Trophoblast cell (in vitro differentiated cells and primary cell): ENCODE data around the gene NQO2.
"Not testable (repeated sequence)": the region's sequence is repeated elsewhere in the genome, so short reads cannot be mapped to it uniquely, and the experiment has no call there.

Experiments used
- DNase-seq, 2 donors: peaks; one replicate each; pipeline ENCODE4 v3.0.0-alpha.2; 2016
- H2AFZ ChIP-seq: 2 replicates; pipeline ENCODE4 v1.6.1; 2013; ENCODE audit warnings: low read length, moderate library complexity, mild to moderate bottlenecking; ENCODE audit not compliant: insufficient read depth, poor library complexity
- H2AK5ac ChIP-seq: 2 replicates; pipeline ENCODE4 v1.6.1; 2013; ENCODE audit warnings: mild to moderate bottlenecking, low read length
- H2BK120ac ChIP-seq: 2 replicates; pipeline ENCODE4 v1.6.1; 2013; ENCODE audit warnings: low read length, mild to moderate bottlenecking, moderate library complexity; ENCODE audit not compliant: insufficient read depth, poor library complexity
- H2BK12ac ChIP-seq: 2 replicates; pipeline ENCODE4 v1.6.1; 2013; ENCODE audit warnings: mild to moderate bottlenecking, low read length, moderate library complexity
- H2BK5ac ChIP-seq: 2 replicates; pipeline ENCODE4 v1.6.1; 2013; ENCODE audit warnings: low read length, low read depth, moderate library complexity, mild to moderate bottlenecking; ENCODE audit not compliant: poor library complexity
- H3K14ac ChIP-seq: 2 replicates; pipeline ENCODE4 v1.6.1; 2013; ENCODE audit warnings: mild to moderate bottlenecking, low read length
- H3K18ac ChIP-seq: 2 replicates; pipeline ENCODE4 v1.6.1; 2013; ENCODE audit warnings: mild to moderate bottlenecking, low read length
- H3K23ac ChIP-seq: 2 replicates; pipeline ENCODE4 v1.6.1; 2013; ENCODE audit warnings: low read length
- H3K27ac ChIP-seq: 2 replicates; pipeline ENCODE4 v1.5.1; 2013; ENCODE audit warnings: low read depth, mild to moderate bottlenecking, inconsistent platforms, low read length, moderate library complexity
- H3K27me3 ChIP-seq: 2 replicates; pipeline ENCODE4 v1.6.1; 2013; ENCODE audit warnings: inconsistent platforms, mild to moderate bottlenecking, low read length, moderate library complexity; ENCODE audit not compliant: insufficient read depth
- H3K36me3 ChIP-seq, 2 experiments: 1 replicate in 1 of 2; 2 replicates in 1 of 2; pipeline ENCODE4 v1.6.1; 2013; ENCODE audit warnings: low read length in 2 of 2, mild to moderate bottlenecking in 2 of 2, moderate library complexity in 1 of 2; ENCODE audit not compliant: insufficient read depth in 2 of 2, control insufficient read depth in 1 of 2
- H3K4ac ChIP-seq: 2 replicates; pipeline ENCODE4 v1.6.1; 2013; ENCODE audit warnings: low read depth, mild to moderate bottlenecking, low read length, moderate library complexity
- H3K4me1 ChIP-seq, 2 experiments: 1 replicate in 1 of 2; 2 replicates in 1 of 2; pipeline ENCODE4 v1.6.1; 2013; ENCODE audit warnings: low read length in 2 of 2, mild to moderate bottlenecking in 2 of 2, moderate library complexity in 1 of 2; ENCODE audit not compliant: insufficient read depth in 2 of 2, control insufficient read depth in 1 of 2
- H3K4me2 ChIP-seq: 2 replicates; pipeline ENCODE4 v1.6.1; 2013; ENCODE audit warnings: inconsistent platforms, mild to moderate bottlenecking, low read length, moderate library complexity
- H3K4me3 ChIP-seq: 2 replicates; pipeline ENCODE4 v1.5.1; 2013; ENCODE audit warnings: mild to moderate bottlenecking, low read depth, low read length, inconsistent platforms
- H3K79me1 ChIP-seq: one replicate; pipeline ENCODE4 v1.6.1; 2013; ENCODE audit warnings: low read length
- H3K79me2 ChIP-seq: 2 replicates; pipeline ENCODE4 v1.6.1; 2013; ENCODE audit warnings: low read length, mild to moderate bottlenecking; ENCODE audit not compliant: control insufficient read depth, insufficient read depth, poor library complexity
- H3K9ac ChIP-seq: 2 replicates; pipeline ENCODE4 v1.6.1; 2013; ENCODE audit warnings: mild to moderate bottlenecking, low read length
- H3K9me3 ChIP-seq: 2 replicates; pipeline ENCODE4 v1.6.1; 2013; ENCODE audit warnings: low read depth, mild to moderate bottlenecking, control low read depth, inconsistent platforms, low read length; ENCODE audit not compliant: insufficient read depth
- H4K12ac ChIP-seq: 2 replicates; pipeline ENCODE4 v1.6.1; 2013; ENCODE audit warnings: low read depth, mild to moderate bottlenecking, low read length, moderate library complexity
- H4K8ac ChIP-seq: 2 replicates; pipeline ENCODE4 v1.6.1; 2013; ENCODE audit warnings: low read depth, mild to moderate bottlenecking, low read length, moderate library complexity
- H4K91ac ChIP-seq: one replicate; pipeline ENCODE4 v1.6.1; 2013; ENCODE audit warnings: low read depth, mild to moderate bottlenecking, low read length, moderate library complexity
- WGBS: extraction: QIAGEN DNeasy Blood & Tissue Kit; methylation state at CpG from one replicate; pipeline ENCODE4 v1.1.7; 2013; ENCODE audit warnings: missing lambda C conversion rate; ENCODE audit not compliant: insufficient read length, insufficient coverage; ENCODE audit errors: extremely low coverage; 5-methylcytosine and 5-hydroxymethylcytosine counted together

NQO2 gene

DNA sequence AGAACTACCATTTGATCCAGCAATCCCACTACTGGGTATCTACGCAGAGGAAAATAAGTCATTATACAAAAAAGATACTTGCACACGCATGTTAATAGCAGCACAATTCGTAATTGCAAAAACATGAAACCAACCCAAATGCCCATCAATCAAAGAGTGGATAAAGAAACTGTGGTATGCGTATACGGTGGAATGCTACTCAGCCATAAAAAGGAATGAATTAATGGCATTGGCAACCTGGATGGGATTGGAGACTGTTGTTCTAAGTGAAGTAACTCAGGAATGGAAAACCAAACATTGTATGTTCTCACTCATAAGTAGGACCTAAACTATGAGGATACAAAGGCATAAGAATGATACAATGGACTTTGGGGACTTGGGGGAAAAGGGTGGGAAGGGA is 27.0 kb upstream of the NQO2 start:
- H3K79me1 ChIP-seq, H2BK12ac ChIP-seq, H3K9ac ChIP-seq, H3K23ac ChIP-seq, H2BK5ac ChIP-seq, H3K27me3 ChIP-seq, H3K36me3 ChIP-seq, DNase-seq, H3K27ac ChIP-seq, H3K4ac ChIP-seq, H2AFZ ChIP-seq, H3K4me1 ChIP-seq, H4K91ac ChIP-seq, H3K18ac ChIP-seq, H2BK120ac ChIP-seq, H3K4me2 ChIP-seq, H4K12ac ChIP-seq, H3K79me2 ChIP-seq, H3K9me3 ChIP-seq, H2AK5ac ChIP-seq, H3K4me3 ChIP-seq, H4K8ac ChIP-seq, H3K14ac ChIP-seq: not testable (repeated sequence)
- WGBS: no CpG with 5 or more reads among the region's 5 CpGs

DNA sequence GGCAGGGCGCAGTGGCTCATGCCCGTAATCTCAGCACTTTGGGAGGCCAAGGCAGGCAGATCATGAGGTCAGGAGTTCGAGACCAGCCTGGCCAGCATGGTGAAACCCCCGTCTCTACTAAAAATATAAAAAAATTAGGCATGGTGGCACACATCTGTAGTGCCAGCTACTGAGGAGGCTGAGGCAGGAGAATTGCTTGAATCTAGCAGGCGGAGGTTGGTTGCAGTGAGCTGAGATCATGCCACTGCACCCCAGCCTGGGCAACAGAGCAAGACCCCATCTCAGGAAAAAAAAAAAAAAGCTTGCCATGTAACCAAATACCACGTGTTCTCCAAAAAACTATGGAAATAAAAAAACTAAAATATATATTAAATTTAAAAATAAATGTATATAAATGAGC is 26.5 kb upstream of the NQO2 start:
- H2BK5ac ChIP-seq, DNase-seq, H3K9me3 ChIP-seq, H3K23ac ChIP-seq, H3K4me3 ChIP-seq, H3K14ac ChIP-seq, H4K91ac ChIP-seq, H3K27ac ChIP-seq, H3K18ac ChIP-seq, H3K4ac ChIP-seq, H3K79me2 ChIP-seq, H2AK5ac ChIP-seq, H3K27me3 ChIP-seq, H3K79me1 ChIP-seq, H3K36me3 ChIP-seq, H3K4me1 ChIP-seq, H4K12ac ChIP-seq, H2BK120ac ChIP-seq, H3K4me2 ChIP-seq, H4K8ac ChIP-seq, H2AFZ ChIP-seq, H3K9ac ChIP-seq, H2BK12ac ChIP-seq: not testable (repeated sequence)
- WGBS: no CpG with 5 or more reads among the region's 6 CpGs

DNA sequence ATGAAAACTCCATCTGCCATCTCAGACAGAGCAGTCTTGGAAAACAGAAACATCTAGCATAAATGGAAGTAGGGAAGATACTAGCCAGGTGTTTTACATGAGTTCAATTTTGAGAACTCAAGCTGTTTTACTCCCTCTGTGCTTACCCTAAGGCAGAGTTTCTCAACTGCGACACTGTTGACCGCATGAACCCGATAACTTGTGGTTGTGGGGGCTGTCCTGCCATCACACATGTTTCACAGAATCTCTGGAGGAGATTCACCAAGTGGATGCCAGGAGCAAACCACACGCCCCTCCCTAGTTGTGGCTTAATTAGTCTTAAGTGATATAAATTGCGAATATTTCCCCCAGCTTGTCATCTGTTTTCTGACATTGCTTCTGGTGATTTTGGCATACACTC is 26.0 kb upstream of the NQO2 start:
- Histone ChIP-seq H2BK120ac (no peak overlapping the region), H2AK5ac (no peak overlapping the region)
- WGBS: no CpG with 5 or more reads among the region's 5 CpGs

DNA sequence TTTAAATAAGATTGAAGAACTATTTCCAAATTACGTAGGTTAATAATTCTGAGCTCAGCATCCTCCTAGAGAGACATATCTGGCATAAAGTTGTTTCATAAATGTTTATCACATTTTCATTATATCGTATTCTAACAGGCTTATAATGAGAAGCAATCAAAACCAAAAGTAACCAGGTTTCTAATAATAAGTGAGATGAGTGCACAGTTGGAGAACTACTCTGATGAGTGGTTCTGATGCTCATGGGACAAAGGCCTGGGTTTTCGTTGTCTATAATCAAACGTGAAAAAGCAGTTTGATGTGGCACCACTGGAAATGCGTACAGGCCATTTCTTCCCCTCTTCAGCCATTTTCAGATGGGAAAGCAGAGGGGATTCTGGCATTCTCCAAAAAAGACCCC is 23.6 kb upstream of the NQO2 start:
- Histone ChIP-seq H3K79me2 (peaks cover 3% of the 10 kb centered on the region), H3K4me3 (no peak overlapping the region), H2BK5ac (no peak overlapping the region), H3K27ac (no peak overlapping the region), H3K18ac (no peak overlapping the region), H3K4ac (no peak overlapping the region), H3K36me3 (no peaks in the 10 kb centered on the region), H2AK5ac (no peak overlapping the region), H4K8ac (no peak overlapping the region), H2BK120ac (no peak overlapping the region), H3K14ac (no peak overlapping the region), H3K27me3 (no peaks in the 10 kb centered on the region), H3K23ac (no peak overlapping the region), H3K79me1 (peaks cover 6% of the 10 kb centered on the region), H2BK12ac (no peak overlapping the region), H2AFZ (no peak overlapping the region), H3K4me1 (peaks cover 0 to 2% of the 10 kb centered on the region in 2 experiments), H3K9me3 (no peaks in the 10 kb centered on the region), H4K12ac (no peak overlapping the region), H3K9ac (no peak overlapping the region), H4K91ac (no peak overlapping the region), H3K4me2 (no peak overlapping the region)
- no peak for DNase-seq
- WGBS: no CpG with 5 or more reads among the region's 5 CpGs

More for the DNA sequence above, 26.0 kb upstream of the NQO2 start:
- Histone ChIP-seq H3K9me3 (no peaks in the 10 kb centered on the region), H3K79me2 (peaks cover 6% of the 10 kb centered on the region), H3K27ac (no peak overlapping the region), H3K79me1 (peaks cover 10% of the 10 kb centered on the region), H4K8ac (no peak overlapping the region), H3K4me1 (peaks cover 0 to 4% of the 10 kb centered on the region in 2 experiments), H3K4me2 (no peak overlapping the region), H3K4ac (no peak overlapping the region), H3K36me3 (no peaks in the 10 kb centered on the region), H4K91ac (no peak overlapping the region), H3K18ac (no peak overlapping the region), H3K23ac (no peak overlapping the region), H3K14ac (no peak overlapping the region), H4K12ac (no peak overlapping the region), H2BK12ac (no peak overlapping the region), H3K4me3 (no peak overlapping the region), H2BK5ac (no peak overlapping the region), H2AFZ (no peak overlapping the region), H3K9ac (no peak overlapping the region), H3K27me3 (no peaks in the 10 kb centered on the region)
- no peak for DNase-seq
